HEK293T (cell line): Measurements from ENCODE around the gene TRIM56.
"Not testable (repeated sequence)": the region's sequence is repeated elsewhere in the genome, so short reads cannot be mapped to it uniquely, and the experiment has no call there.

ENCODE experiments used
- ELF4 ChIP-seq: fragments of 450-650 bp; IDR thresholded peaks from 2 replicates; pipeline ENCODE4 v1.6.1; 2017; ENCODE audit warnings: antibody characterized with exemption
- FOXK2 ChIP-seq: fragments of 450-650 bp; IDR thresholded peaks from 2 replicates; pipeline ENCODE4 v1.6.1; 2016; ENCODE audit warnings: mild to moderate bottlenecking
- FOXM1 ChIP-seq: fragments of 450-650 bp; IDR thresholded peaks from 2 replicates; pipeline ENCODE4 v1.6.1; 2017; ENCODE audit warnings: mild to moderate bottlenecking, borderline replicate concordance
- HDGF ChIP-seq: fragments of 450-650 bp; IDR thresholded peaks from 2 replicates; pipeline ENCODE4 v1.6.1; 2017; ENCODE audit warnings: antibody characterized with exemption, borderline replicate concordance
- SP1 ChIP-seq: fragments of 450-650 bp; IDR thresholded peaks from 2 replicates; pipeline ENCODE4 v1.6.1; 2017
- SUZ12 ChIP-seq: fragments of 450-650 bp; IDR thresholded peaks from 2 replicates; pipeline ENCODE4 v1.6.1; 2016; ENCODE audit warnings: mild to moderate bottlenecking
- TARDBP ChIP-seq: fragments of 450-650 bp; IDR thresholded peaks from 2 replicates; pipeline ENCODE4 v1.6.1; 2016
- ZNF384 ChIP-seq: fragments of 450-650 bp; IDR thresholded peaks from 2 replicates; pipeline ENCODE4 v1.6.1; 2016

GRCh38 chr7:101041283-101041682 lies 44.0 kb upstream of the TRIM56 start:
- not testable (repeated sequence) for TF ChIP-seq SP1, ZNF384, TARDBP, FOXM1, ELF4, HDGF, FOXK2, SUZ12
